Neuronal stem cell (in vitro differentiated cells): ENCODE results near the gene TBC1D22A.

Experiments
- DNase-seq: peaks from one replicate; pipeline ENCODE4 v3.0.0-alpha.2; 2013; ENCODE audit warnings: low spot score
- H2AFZ ChIP-seq: one replicate; pipeline ENCODE4 v1.6.1; 2013; ENCODE audit warnings: mild to moderate bottlenecking, low read length, inconsistent platforms
- H2AK5ac ChIP-seq: 2 replicates; pipeline ENCODE4 v1.6.1; 2013; ENCODE audit warnings: low read depth, mild to moderate bottlenecking, inconsistent platforms, low read length, moderate library complexity, mixed read lengths
- H2BK120ac ChIP-seq: 2 replicates; pipeline ENCODE4 v1.6.1; 2013; ENCODE audit warnings: low read depth, mild to moderate bottlenecking, inconsistent platforms, low read length, moderate library complexity, mixed read lengths
- H2BK12ac ChIP-seq: one replicate; pipeline ENCODE4 v1.6.1; 2013; ENCODE audit warnings: low read length, inconsistent platforms
- H2BK15ac ChIP-seq: 2 replicates; pipeline ENCODE4 v1.6.1; 2013; ENCODE audit warnings: mild to moderate bottlenecking, low read length, inconsistent platforms, mixed read lengths
- H2BK5ac ChIP-seq: one replicate; pipeline ENCODE4 v1.6.1; 2013; ENCODE audit warnings: inconsistent platforms, mild to moderate bottlenecking, low read length, moderate library complexity
- H3K14ac ChIP-seq: one replicate; pipeline ENCODE4 v1.6.1; 2013; ENCODE audit warnings: low read length, inconsistent platforms
- H3K18ac ChIP-seq: 2 replicates; pipeline ENCODE4 v1.6.1; 2013; ENCODE audit warnings: low read length, inconsistent platforms
- H3K23ac ChIP-seq: 2 replicates; pipeline ENCODE4 v1.6.1; 2013; ENCODE audit warnings: low read depth, mild to moderate bottlenecking, mixed read lengths, low read length, inconsistent platforms; ENCODE audit not compliant: poor library complexity
- H3K27ac ChIP-seq: replicated peaks from 3 replicates; pipeline ENCODE4 v1.5.1; 2013; ENCODE audit warnings: low read length, inconsistent platforms
- H3K27me3 ChIP-seq, 3 experiments: 2 replicates each; pipeline ENCODE4 v1.6.1; 2013; ENCODE audit warnings: low read length in 3 of 3, mild to moderate bottlenecking in 2 of 3, inconsistent platforms in 1 of 3, low read depth in 1 of 3, mixed read lengths in 1 of 3, moderate library complexity in 1 of 3; ENCODE audit not compliant: control insufficient read depth in 3 of 3, insufficient read depth in 3 of 3
- H3K36me3 ChIP-seq, 2 donors: replicated peaks in 1 of 2; 2 replicates each; pipeline ENCODE4 v1.6.1; 2013; ENCODE audit warnings: low read length in 2 of 2; ENCODE audit not compliant: control insufficient read depth in 2 of 2, insufficient read depth in 2 of 2
- H3K4ac ChIP-seq: 2 replicates; pipeline ENCODE4 v1.6.1; 2013; ENCODE audit warnings: inconsistent platforms, mild to moderate bottlenecking, low read length, moderate library complexity
- H3K4me1 ChIP-seq, 2 donors: 1 replicate in 1 of 2; 2 replicates in 1 of 2; pipeline ENCODE4 v1.6.1; 2013; ENCODE audit warnings: low read length in 2 of 2, low read depth in 1 of 2; ENCODE audit not compliant: control insufficient read depth in 2 of 2, insufficient read depth in 1 of 2
- H3K4me2 ChIP-seq: one replicate; pipeline ENCODE4 v1.6.1; 2013; ENCODE audit warnings: mild to moderate bottlenecking, low read length, inconsistent platforms; ENCODE audit not compliant: insufficient read depth, poor library complexity, severe bottlenecking
- H3K4me3 ChIP-seq, 2 donors: 2 replicates each; pipeline ENCODE4 v1.5.1; 2013; ENCODE audit warnings: low read length in 2 of 2, mild to moderate bottlenecking in 2 of 2, inconsistent platforms in 1 of 2, moderate library complexity in 1 of 2
- H3K79me1 ChIP-seq: one replicate; pipeline ENCODE4 v1.6.1; 2013; ENCODE audit warnings: low read depth, mild to moderate bottlenecking, inconsistent platforms, low read length, moderate library complexity
- H3K9ac ChIP-seq: one replicate; pipeline ENCODE4 v1.6.1; 2013; ENCODE audit warnings: mild to moderate bottlenecking, low read depth, low read length, inconsistent platforms; ENCODE audit not compliant: poor library complexity
- H3K9me3 ChIP-seq, 2 donors: replicated peaks in 1 of 2; 2 replicates each; pipeline versions ENCODE3 to v1.6.1; 2013; ENCODE audit warnings: low read length in 2 of 2, mild to moderate bottlenecking in 2 of 2, inconsistent platforms in 1 of 2, low read depth in 1 of 2, mixed read lengths in 1 of 2, moderate library complexity in 1 of 2; ENCODE audit not compliant: control insufficient read depth in 2 of 2, insufficient read depth in 1 of 2
- H4K8ac ChIP-seq: one replicate; pipeline ENCODE4 v1.6.1; 2013; ENCODE audit warnings: low read depth, mild to moderate bottlenecking, inconsistent platforms, low read length, moderate library complexity
- H4K91ac ChIP-seq: one replicate; pipeline ENCODE4 v1.6.1; 2013; ENCODE audit warnings: low read length, low read depth, mild to moderate bottlenecking, inconsistent platforms; ENCODE audit not compliant: poor library complexity
- WGBS, 2 donors: extraction: QIAGEN DNeasy Blood & Tissue Kit; methylation state at CpG; one replicate each; pipeline ENCODE4 v1.1.7; 2013; ENCODE audit warnings: missing lambda C conversion rate in 2 of 2, mixed read lengths in 1 of 2; ENCODE audit not compliant: insufficient read length in 2 of 2, insufficient replicate concordance in 1 of 2; ENCODE audit errors: extremely low coverage in 2 of 2; 5-methylcytosine and 5-hydroxymethylcytosine counted together

Gene TBC1D22A

DNA sequence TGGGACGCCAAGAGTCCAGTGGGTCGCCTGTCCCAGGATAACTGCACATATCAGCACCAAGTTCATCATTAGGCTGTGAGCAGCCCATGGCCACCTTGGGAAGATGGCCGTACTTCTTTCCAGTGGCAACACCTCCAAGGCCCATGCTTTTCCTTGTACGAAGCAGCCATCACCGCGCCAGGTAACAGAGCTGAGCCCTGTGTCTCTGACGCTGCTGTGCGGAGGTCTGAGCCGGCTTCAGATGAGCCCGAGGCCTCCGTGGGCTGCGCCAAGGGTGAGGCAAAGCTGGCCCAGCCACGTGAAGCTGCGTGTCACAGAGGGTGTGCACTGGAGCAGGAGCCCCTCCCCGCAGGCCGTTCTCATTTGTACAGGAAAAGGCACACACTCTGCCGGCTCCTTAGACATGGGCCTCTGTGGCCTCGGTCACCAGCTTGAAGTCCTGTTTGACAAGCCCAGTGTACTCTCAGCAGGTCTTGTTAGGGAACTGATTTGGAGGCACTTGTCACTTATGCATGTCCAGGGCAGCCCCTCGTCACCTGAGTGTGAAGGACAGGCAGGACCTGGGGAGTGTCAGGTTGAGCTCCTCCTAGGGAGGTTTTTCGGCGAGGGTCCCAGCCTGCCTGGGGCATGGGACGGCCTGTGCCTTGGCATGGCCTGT lies 401.5 kb downstream of the TBC1D22A start:
- H3K23ac ChIP-seq, result peak overlapping the region; percentile 35
- no peak overlapping the region for H2AK5ac ChIP-seq
- no peak overlapping the region for H4K91ac ChIP-seq
- peaks cover 19 to 22% of the 10 kb centered on the region in 2 donors for H3K4me1 ChIP-seq
- H3K9ac ChIP-seq, result no peak overlapping the region
- no CpG with 5 or more reads among the region's 22 CpGs for WGBS, 2 donors
- no peak overlapping the region for H2BK5ac ChIP-seq
- H2BK120ac ChIP-seq, result no peak overlapping the region
- peak overlapping the region; percentile 41 for H2AFZ ChIP-seq
- H3K18ac ChIP-seq, result peak overlapping the region; percentile 59
- H3K27ac ChIP-seq, result no peak overlapping the region
- no peak overlapping the region for H4K8ac ChIP-seq
- no peak overlapping the region for H3K4me2 ChIP-seq
- peaks cover 0 to 6% (median 0%) of the 10 kb centered on the region in 3 experiments for H3K27me3 ChIP-seq
- H3K9me3 ChIP-seq, result peaks cover 6 to 14% of the 10 kb centered on the region in 2 donors
- no peak overlapping the region for H2BK12ac ChIP-seq
- peak overlapping the region; percentile 92 for H3K14ac ChIP-seq
- H3K36me3 ChIP-seq, result peaks cover 0 to 5% of the 10 kb centered on the region in 2 donors
- no peak overlapping the region for H3K4ac ChIP-seq
- H3K79me1 ChIP-seq, result peaks cover 9% of the 10 kb centered on the region
- peak overlapping the region in 1 of 2 donors; percentile 12 for H3K4me3 ChIP-seq
- DNase-seq, result no peak
- no peak overlapping the region for H2BK15ac ChIP-seq

DNA sequence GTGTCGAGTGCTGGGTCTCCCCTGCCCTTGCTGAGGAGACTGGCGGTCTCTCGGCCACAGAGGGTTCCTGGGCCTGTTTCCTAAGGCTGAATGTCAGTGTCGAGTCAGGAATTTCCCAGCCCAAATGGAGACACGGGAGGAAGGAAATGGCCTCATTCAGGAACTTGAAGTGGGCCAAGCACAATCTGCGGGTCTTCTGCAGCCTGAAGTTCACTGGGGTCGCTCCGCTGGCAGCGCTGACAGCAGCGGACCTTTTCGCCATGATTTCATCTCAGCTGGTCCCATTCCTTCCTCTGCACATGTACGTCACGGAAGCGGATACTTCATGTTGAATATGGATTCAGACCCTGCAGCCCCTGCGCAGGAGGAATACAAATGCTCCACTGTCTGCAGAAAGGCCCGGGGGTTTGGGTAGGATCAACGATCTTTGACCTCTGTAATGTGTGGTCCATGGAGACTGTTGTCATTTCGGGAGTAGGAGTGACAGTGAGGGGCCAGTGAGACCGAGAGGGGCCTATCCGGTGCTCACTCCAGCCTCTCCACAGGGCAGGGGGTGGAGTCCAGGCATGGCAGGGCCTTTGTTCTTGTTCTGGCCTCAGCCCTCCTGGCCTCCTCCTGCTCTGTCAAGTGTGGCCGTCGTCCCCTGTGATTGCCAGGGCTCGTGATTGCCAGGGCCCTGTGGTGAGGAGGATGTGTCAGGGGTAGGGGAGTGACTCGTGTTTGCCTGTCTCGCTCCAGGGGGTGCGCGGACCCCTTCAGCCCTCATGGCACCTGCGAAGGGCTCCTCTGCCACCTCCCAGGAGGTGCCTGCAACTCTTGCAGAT lies 402.3 kb downstream of the TBC1D22A start:
- Histone ChIP-seq H3K18ac (peak overlapping the region; percentile 85), H3K4me1 (peaks cover 14 to 22% of the 10 kb centered on the region in 2 donors), H2BK120ac (no peak overlapping the region), H2BK5ac (peak overlapping the region; percentile 55), H3K4me3 (peak overlapping the region in 1 of 2 donors; percentile 12), H4K8ac (no peak overlapping the region), H2AK5ac (no peak overlapping the region), H2BK15ac (no peak overlapping the region), H3K9me3 (peaks cover 0 to 14% of the 10 kb centered on the region in 2 donors), H3K23ac (no peak overlapping the region), H3K36me3 (no peaks in the 10 kb centered on the region), H3K4ac (no peak overlapping the region), H2AFZ (peak overlapping the region; percentile 41), H3K27me3 (no peaks in the 10 kb centered on the region), H2BK12ac (no peak overlapping the region), H3K14ac (peak overlapping the region; percentile 97), H3K9ac (no peak overlapping the region), H3K27ac (no peak overlapping the region), H3K4me2 (no peak overlapping the region), H3K79me1 (peaks cover 4% of the 10 kb centered on the region), H4K91ac (no peak overlapping the region)
- no CpG with 5 or more reads among the region's 28 CpGs for WGBS, 2 donors
- peak; percentile 31 for DNase-seq

DNA sequence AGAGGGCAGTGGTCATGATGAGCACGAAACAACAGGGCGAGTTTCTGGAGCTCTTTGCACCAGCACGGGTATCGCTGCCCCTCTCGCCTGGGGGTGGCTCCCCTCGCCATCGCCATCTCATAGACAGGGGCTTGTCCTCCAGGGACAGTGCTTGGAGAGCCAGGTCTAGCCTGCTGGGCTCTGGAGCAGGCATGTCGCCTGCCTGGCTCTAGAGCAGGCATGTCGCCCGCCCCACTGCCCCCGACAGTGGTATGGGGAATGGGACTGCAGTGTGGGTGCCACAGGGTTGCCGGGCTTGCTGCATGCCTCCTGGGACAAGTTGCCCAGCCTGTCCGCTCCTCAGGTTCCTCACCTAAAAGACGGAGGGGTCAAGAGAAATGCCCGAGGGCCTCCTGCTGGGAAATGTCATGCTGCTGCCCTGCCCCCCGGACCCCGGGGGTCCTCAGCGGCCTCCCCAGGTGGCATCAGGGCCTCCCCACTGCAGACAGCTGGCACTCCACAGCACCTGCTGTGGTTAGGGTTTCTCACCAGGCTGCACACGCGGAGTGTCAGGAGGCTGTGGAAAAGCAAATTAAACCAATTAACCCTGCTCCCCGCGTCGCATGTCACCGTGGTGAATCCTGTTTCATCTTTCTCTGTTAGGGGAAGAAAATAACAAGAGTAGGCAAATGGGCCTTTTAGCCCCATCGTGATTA lies 403.0 kb downstream of the TBC1D22A start:
- H3K23ac ChIP-seq, result no peak overlapping the region
- no peak overlapping the region for H3K4me2 ChIP-seq
- no peak overlapping the region for H3K27ac ChIP-seq
- H2AK5ac ChIP-seq, result peak overlapping the region; percentile 59
- no CpG with 5 or more reads among the region's 25 CpGs for WGBS, 2 donors
- H3K4ac ChIP-seq, result no peak overlapping the region
- H3K79me1 ChIP-seq, result peaks cover 3% of the 10 kb centered on the region
- no peaks in the 10 kb centered on the region for H3K36me3 ChIP-seq
- peak overlapping the region; percentile 41 for H2AFZ ChIP-seq
- H3K27me3 ChIP-seq, result no peaks in the 10 kb centered on the region
- H2BK15ac ChIP-seq, result no peak overlapping the region
- no peak overlapping the region for H4K91ac ChIP-seq
- H2BK12ac ChIP-seq, result no peak overlapping the region
- no peak overlapping the region for H2BK120ac ChIP-seq
- peak overlapping the region; percentile 97 for H3K14ac ChIP-seq
- peak overlapping the region; percentile 61 for H3K9ac ChIP-seq
- DNase-seq, result no peak
- peaks cover 13 to 22% of the 10 kb centered on the region in 2 donors for H3K4me1 ChIP-seq
- no peak overlapping the region for H4K8ac ChIP-seq
- H3K4me3 ChIP-seq, result peak overlapping the region in 1 of 2 donors; percentile 2
- H2BK5ac ChIP-seq, result peak overlapping the region; percentile 55
- peak overlapping the region; percentile 85 for H3K18ac ChIP-seq
- peaks cover 0 to 14% of the 10 kb centered on the region in 2 donors for H3K9me3 ChIP-seq
